ENCODE measurements around the gene CXCR3. TPM values are rescaled to one million over a fixed set of nuclear protein-coding genes. Genes with fewer than 3 reads are reported as not detected.

The CXCR3 gene
- total RNA-seq, 2 experiments from 2014 or later, result 42.4 to 43.8 TPM

DNA sequence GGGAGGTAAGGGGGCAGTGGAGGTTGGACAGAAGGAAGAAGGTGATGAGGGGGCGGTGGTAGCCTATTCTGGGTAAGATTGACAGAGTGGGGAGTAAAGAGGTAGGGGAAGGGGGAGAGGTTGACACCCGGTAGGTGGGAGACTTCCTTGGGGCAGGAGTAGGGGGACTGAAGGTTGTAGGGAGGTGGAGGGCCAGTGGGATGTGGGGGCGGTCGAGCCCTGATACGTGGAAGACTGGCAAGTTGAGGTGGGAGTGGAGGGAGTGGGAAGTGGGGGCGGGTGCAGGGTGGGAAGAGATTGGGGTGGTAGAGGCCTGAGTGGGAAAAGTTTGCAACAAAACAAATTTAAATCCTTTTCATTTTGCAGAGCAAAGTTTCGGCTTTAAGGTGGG lies 38.3 kb downstream of the CXCR3 start:
- Mint-ChIP-seq H3K4me1 (ENCODE audit: low read depth) (peaks cover 17% of the 10 kb centered on the region), H3K9me3 (no peaks in the 10 kb centered on the region), H3K4me3 (no peak overlapping the region), H3K36me3 (ENCODE audit: low read depth) (peaks cover 34% of the 10 kb centered on the region), H3K27ac (peak overlapping the region; percentile 68), H3K27me3 (no peaks in the 10 kb centered on the region)
- POLR2A ChIA-PET, result no interaction called here
- intact Hi-C loops (cut with micrococcal nuclease), result no loop called here
- CTCF ChIA-PET, result no interaction called here
- TF ChIP-seq, protein P1, sequence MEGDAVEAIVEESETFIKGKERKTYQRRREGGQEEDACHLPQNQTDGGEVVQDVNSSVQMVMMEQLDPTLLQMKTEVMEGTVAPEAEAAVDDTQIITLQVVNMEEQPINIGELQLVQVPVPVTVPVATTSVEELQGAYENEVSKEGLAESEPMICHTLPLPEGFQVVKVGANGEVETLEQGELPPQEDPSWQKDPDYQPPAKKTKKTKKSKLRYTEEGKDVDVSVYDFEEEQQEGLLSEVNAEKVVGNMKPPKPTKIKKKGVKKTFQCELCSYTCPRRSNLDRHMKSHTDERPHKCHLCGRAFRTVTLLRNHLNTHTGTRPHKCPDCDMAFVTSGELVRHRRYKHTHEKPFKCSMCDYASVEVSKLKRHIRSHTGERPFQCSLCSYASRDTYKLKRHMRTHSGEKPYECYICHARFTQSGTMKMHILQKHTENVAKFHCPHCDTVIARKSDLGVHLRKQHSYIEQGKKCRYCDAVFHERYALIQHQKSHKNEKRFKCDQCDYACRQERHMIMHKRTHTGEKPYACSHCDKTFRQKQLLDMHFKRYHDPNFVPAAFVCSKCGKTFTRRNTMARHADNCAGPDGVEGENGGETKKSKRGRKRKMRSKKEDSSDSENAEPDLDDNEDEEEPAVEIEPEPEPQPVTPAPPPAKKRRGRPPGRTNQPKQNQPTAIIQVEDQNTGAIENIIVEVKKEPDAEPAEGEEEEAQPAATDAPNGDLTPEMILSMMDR (IDR thresholded peaks at IDR 0.05), result no peak
- ATAC-seq (no peak), DNase-seq (no peak)

DNA sequence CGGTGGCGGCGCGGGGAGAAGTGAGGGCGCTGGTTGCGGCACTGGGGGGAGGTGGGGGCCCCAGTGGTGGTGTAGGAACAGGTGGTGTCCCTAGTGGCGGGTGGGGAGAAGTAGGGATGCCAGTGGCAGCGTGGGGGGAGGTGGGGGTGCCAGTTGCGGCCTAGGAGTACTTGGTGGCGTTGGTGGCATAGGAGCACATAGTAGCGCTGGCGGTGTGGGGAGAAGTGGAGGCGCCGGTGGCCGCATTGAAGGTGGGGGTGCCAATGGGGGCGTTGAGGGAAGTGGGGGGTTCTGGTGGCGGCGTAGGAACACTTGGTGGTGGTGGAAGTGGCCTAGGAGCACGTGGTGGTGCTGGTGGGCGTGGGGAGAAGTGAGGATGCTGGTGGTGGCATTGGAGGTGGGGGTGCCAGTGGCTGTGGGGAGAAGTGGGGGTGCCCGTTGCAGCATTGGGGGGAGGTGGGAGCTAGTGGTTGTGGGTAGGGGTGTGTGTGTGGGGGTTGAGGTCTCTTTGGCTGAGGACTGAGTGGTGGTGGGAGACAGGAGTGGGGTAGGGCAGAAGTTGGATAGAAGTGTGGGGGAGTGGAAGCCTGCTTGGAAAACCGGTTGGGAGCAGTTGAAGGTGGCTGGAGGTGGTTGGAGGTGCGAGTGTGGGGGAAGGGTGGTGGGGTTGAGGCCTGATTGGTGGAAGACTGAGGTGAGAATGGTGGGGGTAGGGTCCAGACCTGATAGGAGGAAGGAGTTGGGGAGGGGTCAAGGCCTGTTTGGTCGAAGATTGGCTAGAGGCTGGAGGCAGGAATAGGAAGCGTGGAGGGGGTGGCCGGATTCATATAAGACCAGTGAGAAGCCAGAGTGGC lies 38.9 kb downstream of the CXCR3 start:
- H3K4me1 Mint-ChIP-seq (ENCODE audit: low read depth), result peaks cover 17% of the 10 kb centered on the region
- H3K27me3 Mint-ChIP-seq, result no peaks in the 10 kb centered on the region
- ChIA-PET POLR2A (no interaction called here), CTCF (no interaction called here)
- H3K27ac Mint-ChIP-seq, result peak overlapping the region; percentile 68
- intact Hi-C loops (cut with micrococcal nuclease), result no loop called here
- no peaks in the 10 kb centered on the region for H3K9me3 Mint-ChIP-seq
- no peak overlapping the region for H3K4me3 Mint-ChIP-seq
- ATAC-seq (peak; percentile 28), DNase-seq (peak; percentile 12)
- TF ChIP-seq, protein P1 (IDR thresholded peaks at IDR 0.05), result no peak
- H3K36me3 Mint-ChIP-seq (ENCODE audit: low read depth), result peaks cover 40% of the 10 kb centered on the region

DNA sequence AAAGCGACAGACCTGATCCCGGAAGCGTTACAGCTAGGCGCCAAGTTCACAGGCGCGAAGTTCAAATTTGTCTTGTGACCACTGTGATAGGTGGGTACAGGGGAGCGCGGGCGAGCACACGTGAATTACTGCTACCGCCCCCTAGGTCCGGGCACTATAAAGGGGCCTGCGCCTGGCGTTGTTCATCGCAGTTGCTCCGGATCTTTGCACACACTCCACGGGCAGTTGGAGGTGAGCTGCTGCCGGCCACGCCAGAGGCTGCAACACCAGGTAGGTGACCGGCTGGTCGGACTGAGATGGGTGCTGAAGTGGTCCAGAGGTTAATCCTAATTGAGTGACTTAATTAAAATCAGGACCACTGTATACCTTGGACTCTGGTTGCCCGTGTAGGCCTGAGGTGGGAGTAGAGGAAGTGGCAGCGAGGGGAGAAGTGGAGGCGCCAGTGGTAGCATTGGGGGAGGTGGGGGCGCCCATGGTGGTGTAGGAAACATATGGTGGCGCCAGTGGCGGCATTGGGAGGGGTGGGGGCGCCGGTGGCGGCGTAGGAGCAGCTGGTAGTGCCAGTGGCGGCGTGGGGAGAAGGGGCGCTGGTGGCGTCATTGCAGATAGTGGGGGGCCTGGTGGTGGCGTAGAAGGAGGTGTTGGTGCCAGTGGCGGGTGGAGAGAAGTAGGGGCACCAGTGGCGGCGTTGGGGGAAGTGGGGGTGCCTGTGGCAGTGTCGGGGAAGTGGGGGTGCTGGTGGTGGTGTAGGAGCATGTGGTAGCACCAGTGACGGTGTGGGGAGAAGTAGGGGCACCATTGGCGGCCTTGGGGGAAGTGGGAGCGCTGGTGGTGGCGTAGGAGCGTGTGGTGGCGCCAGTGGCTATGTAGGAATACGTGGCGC lies 39.8 kb downstream of the CXCR3 start, which contains the start of gene GCNA:
Gene GCNA (plus strand): TSS at position 185 of the 883 bp plus-strand sequence. CDS start 2,385 bp downstream, outside the sequence.
- ChIA-PET POLR2A (no interaction called here), CTCF (no interaction called here)
- no peaks in the 10 kb centered on the region for H3K9me3 Mint-ChIP-seq
- ATAC-seq (peak; percentile 25), DNase-seq (no peak)
- H3K4me1 Mint-ChIP-seq (ENCODE audit: low read depth), result peaks cover 17% of the 10 kb centered on the region
- H3K27ac Mint-ChIP-seq, result peak within 1 kb of the TSS; percentile 68
- intact Hi-C loops (cut with micrococcal nuclease), result no loop called here
- peaks cover 48% of the 10 kb centered on the region for H3K36me3 Mint-ChIP-seq (ENCODE audit: low read depth)
- H3K4me3 Mint-ChIP-seq, result no peak within 1 kb of the TSS
- TF ChIP-seq, protein P1 (IDR thresholded peaks at IDR 0.05), result no peak
- no peaks in the 10 kb centered on the region for H3K27me3 Mint-ChIP-seq

DNA sequence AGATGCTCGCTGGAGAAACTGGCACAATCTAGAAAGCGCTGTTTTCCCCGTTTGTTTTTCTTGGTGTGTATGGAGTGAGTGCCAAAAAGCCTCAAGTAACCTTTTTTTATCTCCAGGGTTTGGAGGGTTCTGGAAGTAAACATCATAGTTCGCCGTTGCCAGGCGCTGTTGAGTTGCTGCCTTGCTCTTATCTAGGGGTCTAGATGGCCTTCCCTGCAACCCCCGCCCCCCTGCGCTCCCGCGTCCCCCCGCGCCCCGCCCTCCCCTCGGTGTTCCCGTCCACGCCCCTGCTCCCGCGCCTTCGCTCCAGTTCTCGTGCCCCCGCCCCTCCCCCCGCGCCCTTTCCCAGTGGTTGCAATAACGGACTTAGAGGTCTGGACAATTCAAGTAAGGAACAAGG lies 40.6 kb downstream of the CXCR3 start:
- peaks cover 17% of the 10 kb centered on the region for H3K4me1 Mint-ChIP-seq (ENCODE audit: low read depth)
- no peak overlapping the region for H3K4me3 Mint-ChIP-seq
- no peaks in the 10 kb centered on the region for H3K9me3 Mint-ChIP-seq
- DNase-seq, result no peak
- intact Hi-C loops (cut with micrococcal nuclease), result no loop called here
- TF ChIP-seq, protein P1 (IDR thresholded peaks at IDR 0.05), result no peak
- H3K27me3 Mint-ChIP-seq, result no peaks in the 10 kb centered on the region
- CTCF ChIA-PET, result no interaction called here
- no peak for ATAC-seq
- POLR2A ChIA-PET, result interaction anchor here (1.2 kb wide), 1 partner anchor 29 kb away, joined by 4 read pairs; no protein-coding TSS in a partner anchor
- peaks cover 52% of the 10 kb centered on the region for H3K36me3 Mint-ChIP-seq (ENCODE audit: low read depth)
- H3K27ac Mint-ChIP-seq, result no peak overlapping the region
